GM18499 (cell line): ENCODE results near the gene KRTAP10-9.
"Not testable (repeated sequence)": the region's sequence is repeated elsewhere in the genome, so short reads cannot be mapped to it uniquely, and the experiment has no call there.

ENCODE experiments used
- ATAC-seq: cut with Tn5 transposase; IDR thresholded peaks from one replicate; pipeline ENCODE4 v1.9.1; 2021; ENCODE audit warnings: moderate number of reproducible peaks; ENCODE audit not compliant: insufficient read depth, unreplicated experiment

The KRTAP10-9 gene

GRCh38 chr21:44626673-44627143 is at the start of gene KRTAP10-9:
KRTAP10-9 (plus strand) TSS chr21:44627093; CDS start chr21:44627172, 79 bp downstream.
- ATAC-seq: no peak

- ATAC-seq: no peak
Observed at GRCh38 chr21:44578371-44579055, 48.4 kb upstream of the KRTAP10-9 start.

- no peak for ATAC-seq
Observed at GRCh38 chr21:44579056-44579832, 47.6 kb upstream of the KRTAP10-9 start.

GRCh38 chr21:44579833-44580144 is 47.1 kb upstream of the KRTAP10-9 start:
- ATAC-seq: no peak

GRCh38 chr21:44580231-44580821 is 46.6 kb upstream of the KRTAP10-9 start, which contains the start of gene KRTAP10-5:
KRTAP10-5 (minus strand) TSS chr21:44580604; CDS start chr21:44580578, 26 bp downstream.
- ATAC-seq: not testable (repeated sequence)

- ATAC-seq: no peak
Observed at GRCh38 chr21:44581158-44581557, 45.7 kb upstream of the KRTAP10-9 start.

GRCh38 chr21:44582055-44582454 is 44.8 kb upstream of the KRTAP10-9 start:
- ATAC-seq: no peak

GRCh38 chr21:44583089-44583799 is 43.6 kb upstream of the KRTAP10-9 start:
- no peak for ATAC-seq

GRCh38 chr21:44583800-44584147 is 43.1 kb upstream of the KRTAP10-9 start:
- ATAC-seq: no peak

- no peak for ATAC-seq
Observed at GRCh38 chr21:44585892-44586291, 41.0 kb upstream of the KRTAP10-9 start.

- ATAC-seq: no peak
Observed at GRCh38 chr21:44589094-44589493, 37.8 kb upstream of the KRTAP10-9 start.

- ATAC-seq: no peak
Observed at GRCh38 chr21:44589586-44590305, 37.1 kb upstream of the KRTAP10-9 start.

GRCh38 chr21:44590311-44590721 is 36.6 kb upstream of the KRTAP10-9 start:
- no peak for ATAC-seq

- not testable (repeated sequence) for ATAC-seq
Observed at GRCh38 chr21:44590897-44591800, 35.7 kb upstream of the KRTAP10-9 start.

GRCh38 chr21:44591801-44592130 is 35.1 kb upstream of the KRTAP10-9 start:
- not testable (repeated sequence) for ATAC-seq

- ATAC-seq: no peak
Observed at GRCh38 chr21:44592446-44593311, 34.2 kb upstream of the KRTAP10-9 start, which contains the start of gene KRTAP10-6. KRTAP10-6 (minus strand) TSS chr21:44592505; CDS start chr21:44592484, 21 bp downstream.

- ATAC-seq: no peak
Observed at GRCh38 chr21:44593598-44594405, 33.1 kb upstream of the KRTAP10-9 start.
